H1 (cell line): Measurements from ENCODE around the gene STX5. TPM values are rescaled to one million over a fixed set of nuclear protein-coding genes. Genes with fewer than 3 reads are reported as not detected.

ENCODE experiments used
- CBX8 ChIP-seq: fragments of 300-800, 300-1000 bp; sonication (generic); IDR thresholded peaks from 2 replicates; pipeline ENCODE4 v1.7.1; 2016; ENCODE audit warnings: low read depth, low read length, borderline replicate concordance
- CTBP2 ChIP-seq: IDR thresholded peaks from 2 replicates; pipeline ENCODE4 v1.7.0; 2011; ENCODE audit warnings: borderline replicate concordance, mild to moderate bottlenecking, moderate library complexity, mixed read lengths, low read length; ENCODE audit not compliant: insufficient read depth, insufficient read length
- EP300 ChIP-seq, 2 experiments: IDR thresholded peaks; 1 replicate in 1 of 2; 2 replicates in 1 of 2; pipeline ENCODE4 v1.6.1; 2011 to 2012; ENCODE audit warnings: low read depth in 2 of 2, low read length in 2 of 2, mild to moderate bottlenecking in 2 of 2, borderline replicate concordance in 1 of 2, inconsistent platforms in 1 of 2, moderate library complexity in 1 of 2
- FOSL1 ChIP-seq: IDR thresholded peaks from 2 replicates; pipeline ENCODE4 v1.6.1; 2011; ENCODE audit warnings: mild to moderate bottlenecking, low read depth, low read length, moderate library complexity; ENCODE audit not compliant: insufficient read depth
- GABPA ChIP-seq: IDR thresholded peaks from 2 replicates; pipeline ENCODE4 v1.6.1; 2011; ENCODE audit warnings: mild to moderate bottlenecking, low read length, moderate library complexity, borderline replicate concordance; ENCODE audit not compliant: insufficient read depth
- HDAC2 ChIP-seq, 2 experiments: fragments of 300-600 bp in 1 of 2; sonication (generic) in 1 of 2; IDR thresholded peaks; 2 replicates each; pipeline ENCODE4 v1.6.1; 2011 to 2012; ENCODE audit warnings: low read depth in 2 of 2, low read length in 2 of 2, mild to moderate bottlenecking in 2 of 2, moderate library complexity in 2 of 2, borderline replicate concordance in 1 of 2, inconsistent platforms in 1 of 2
- KDM4A ChIP-seq: IDR thresholded peaks from one replicate; pipeline ENCODE4 v1.7.1; 2012; ENCODE audit warnings: low read depth, mild to moderate bottlenecking, moderate library complexity, low read length, inconsistent platforms; ENCODE audit not compliant: severe bottlenecking
- MAX ChIP-seq: IDR thresholded peaks from 2 replicates; pipeline ENCODE4 v1.6.1; 2012; ENCODE audit warnings: inconsistent platforms
- POLR2AphosphoS5 ChIP-seq: IDR thresholded peaks from 2 replicates; pipeline ENCODE4 v1.6.1; 2011; ENCODE audit warnings: low read depth, low read length
- POU5F1 ChIP-seq: IDR thresholded peaks from 2 replicates; pipeline ENCODE4 v1.6.1; 2011; ENCODE audit warnings: low read depth, mild to moderate bottlenecking, low read length, moderate library complexity
- RAD21 ChIP-seq, 2 experiments: IDR thresholded peaks in 1 of 2; conservative IDR thresholded peaks in 1 of 2; 2 replicates each; pipeline ENCODE4 v1.6.1; 2011; ENCODE audit warnings: low read depth in 2 of 2, low read length in 2 of 2, improper control_type of control experiment in 1 of 2, inconsistent platforms in 1 of 2, mild to moderate bottlenecking in 1 of 2, moderate library complexity in 1 of 2
- RBBP5 ChIP-seq: IDR thresholded peaks from 2 replicates; pipeline ENCODE4 v1.7.1; 2012; ENCODE audit warnings: low read depth, mild to moderate bottlenecking, inconsistent platforms, low read length, moderate library complexity, borderline replicate concordance
- RFX5 ChIP-seq: IDR thresholded peaks from 2 replicates; pipeline ENCODE4 v1.6.1; 2011; ENCODE audit warnings: low read depth, low read length, improper control_type of control experiment, borderline replicate concordance
- SIRT6 ChIP-seq: IDR thresholded peaks from one replicate; pipeline ENCODE4 v1.7.1; 2012; ENCODE audit warnings: low read length, inconsistent platforms
- SP1 ChIP-seq: IDR thresholded peaks from 2 replicates; pipeline ENCODE4 v1.6.1; 2011; ENCODE audit warnings: low read depth, low read length
- SP2 ChIP-seq: IDR thresholded peaks from 2 replicates; pipeline ENCODE4 v1.6.1; 2012; ENCODE audit warnings: mild to moderate bottlenecking, low read length, inconsistent platforms
- SRF ChIP-seq: IDR thresholded peaks from 2 replicates; pipeline ENCODE4 v1.6.1; 2011; ENCODE audit warnings: mild to moderate bottlenecking, low read depth, low read length, moderate library complexity
- TAF1 ChIP-seq: IDR thresholded peaks from 2 replicates; pipeline ENCODE4 v1.6.1; 2011; ENCODE audit warnings: mild to moderate bottlenecking, low read depth, low read length
- TBP ChIP-seq: IDR thresholded peaks from 2 replicates; pipeline ENCODE4 v1.6.1; 2011; ENCODE audit warnings: low read depth, low read length, improper control_type of control experiment
- TEAD4 ChIP-seq: IDR thresholded peaks from 2 replicates; pipeline ENCODE4 v1.6.1; 2012; ENCODE audit warnings: low read depth, low read length, inconsistent platforms, mixed read lengths
- USF2 ChIP-seq: IDR thresholded peaks from 2 replicates; pipeline ENCODE4 v1.6.1; 2011; ENCODE audit warnings: low read length, improper control_type of control experiment
- ZNF274 ChIP-seq: IDR thresholded peaks from 2 replicates; pipeline ENCODE4 v1.7.0; 2012; ENCODE audit warnings: low read length, borderline replicate concordance; ENCODE audit errors: extremely low read depth
- polyA plus RNA-seq, 7 experiments: library from polyadenylated mRNA; depleted of rRNA in 3 of 7; stranded (reverse) in 5 of 7; unstranded in 2 of 7; fragments of >200 nt in 5 of 7; fragments of 200-250 nt in 2 of 7; gene quantifications; 1 replicate in 5 of 7; 2 replicates in 1 of 7; 4 replicates in 1 of 7; pipeline versions ENCODE4 v1.2.1 to v1.2.3, GENCODE V29; 2011 to 2013; ENCODE audit warnings: missing spikeins in 2 of 7, mixed read lengths in 2 of 7
- total RNA-seq: library from RNA; stranded (reverse); fragmentation: NEBNext Ultra II Directional; extraction: Animal tissue kit (Norgen Biotek cat#: 25700); gene quantifications from 2 replicates; pipeline ENCODE4 v1.2.1, GENCODE V29; 2021

Gene STX5
- total and polyA plus RNA-seq, 2 of the 8 experiments (the other 6 are each of a cell fraction or from before 2014, with no cell fraction given) = 24.2 to 28.5 TPM

- TF ChIP-seq SP2 (no peak), SP1 (no peak), MAX (peak; percentile 61), RAD21 (IDR thresholded peaks at IDR 0.05 in 1 of 2, conservative IDR thresholded peaks at IDR 0.05 in 1 of 2; ENCODE audit: low read depth in 2 of 2, low read length in 2 of 2) (peak; percentile 48 to 60), TAF1 (peak; percentile 45; the same call in 1 of the 2 replicates), SIRT6 (no peak), SRF (peak; percentile 6; the same call in 1 of the 2 replicates), RFX5 (no peak), KDM4A (no peak), FOSL1 (no peak), GABPA (peak; percentile 80), CBX8 (no peak), POLR2AphosphoS5 (peak; percentile 16; the same call in 1 of the 2 replicates), ZNF274 (no peak), CTBP2 (peak; percentile 72), EP300 (IDR thresholded peaks at IDR 0.05; ENCODE audit: borderline replicate concordance in 1 of 2, low read depth in 2 of 2, low read length in 2 of 2) (0 out of 3 replicates have a peak, but pooled peaks of 1 of the 2 experiments have one; percentile 6), USF2 (no peak), POU5F1 (no peak), TEAD4 (no peak), TBP (peak; percentile 46; the same call in 1 of the 2 replicates), HDAC2 (IDR thresholded peaks at IDR 0.05; ENCODE audit: borderline replicate concordance in 1 of 2, low read depth in 2 of 2, low read length in 2 of 2) (no peak; a peak in 1 of 4 replicates), RBBP5 (peak; percentile 41; the same call in 1 of the 2 replicates)
These were observed 45.4 kb downstream of the STX5 start (continued) for GRCh38 chr11:62786318-62787004.
